ENCODE results near the gene BRD2. TPM values are rescaled to one million over a fixed set of nuclear protein-coding genes. Genes with fewer than 3 reads are reported as not detected.

The BRD2 gene
- total RNA-seq, 2 donors from 2014 or later: 134 to 169 TPM

DNA sequence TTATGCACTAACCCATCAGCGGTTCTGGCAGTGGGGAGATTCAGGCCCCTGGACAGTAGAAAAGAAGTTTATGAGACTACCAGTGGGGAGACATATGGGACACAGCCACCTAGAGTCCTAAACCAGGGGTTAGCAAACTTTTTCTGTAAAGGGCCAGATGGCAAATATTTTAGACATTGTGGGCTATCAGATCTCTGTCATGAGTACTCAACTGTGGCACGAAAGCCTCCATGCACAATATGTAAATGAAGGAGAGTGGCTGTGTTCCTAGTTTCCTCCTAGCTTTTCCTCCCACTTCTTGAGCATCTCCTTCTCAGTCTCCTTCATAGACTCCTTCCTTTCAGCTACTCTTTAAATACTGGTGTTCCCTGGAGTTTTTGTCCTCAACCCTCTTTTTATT is 12.2 kb upstream of the BRD2 start:
- Histone ChIP-seq H3K4me3 (no peak overlapping the region), H3K9me3 (no peaks in the 10 kb centered on the region), H3K27ac (no peak overlapping the region), H3K27me3 (replicated peaks; ENCODE audit: insufficient read depth) (no peaks in the 10 kb centered on the region), H3K36me3 (no peaks in the 10 kb centered on the region), H3K4me1 (ENCODE audit: control insufficient read depth in 1 of 2, low read depth in 2 of 2) (no peaks in the 10 kb centered on the region)
- DNase-seq (ENCODE audit: low spot score): no peak
- TF ChIP-seq, protein P1, sequence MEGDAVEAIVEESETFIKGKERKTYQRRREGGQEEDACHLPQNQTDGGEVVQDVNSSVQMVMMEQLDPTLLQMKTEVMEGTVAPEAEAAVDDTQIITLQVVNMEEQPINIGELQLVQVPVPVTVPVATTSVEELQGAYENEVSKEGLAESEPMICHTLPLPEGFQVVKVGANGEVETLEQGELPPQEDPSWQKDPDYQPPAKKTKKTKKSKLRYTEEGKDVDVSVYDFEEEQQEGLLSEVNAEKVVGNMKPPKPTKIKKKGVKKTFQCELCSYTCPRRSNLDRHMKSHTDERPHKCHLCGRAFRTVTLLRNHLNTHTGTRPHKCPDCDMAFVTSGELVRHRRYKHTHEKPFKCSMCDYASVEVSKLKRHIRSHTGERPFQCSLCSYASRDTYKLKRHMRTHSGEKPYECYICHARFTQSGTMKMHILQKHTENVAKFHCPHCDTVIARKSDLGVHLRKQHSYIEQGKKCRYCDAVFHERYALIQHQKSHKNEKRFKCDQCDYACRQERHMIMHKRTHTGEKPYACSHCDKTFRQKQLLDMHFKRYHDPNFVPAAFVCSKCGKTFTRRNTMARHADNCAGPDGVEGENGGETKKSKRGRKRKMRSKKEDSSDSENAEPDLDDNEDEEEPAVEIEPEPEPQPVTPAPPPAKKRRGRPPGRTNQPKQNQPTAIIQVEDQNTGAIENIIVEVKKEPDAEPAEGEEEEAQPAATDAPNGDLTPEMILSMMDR (IDR thresholded peaks at IDR 0.05): no peak
- ATAC-seq (ENCODE audit: insufficient number of reproducible peaks, low FRiP score, low read depth): no peak

DNA sequence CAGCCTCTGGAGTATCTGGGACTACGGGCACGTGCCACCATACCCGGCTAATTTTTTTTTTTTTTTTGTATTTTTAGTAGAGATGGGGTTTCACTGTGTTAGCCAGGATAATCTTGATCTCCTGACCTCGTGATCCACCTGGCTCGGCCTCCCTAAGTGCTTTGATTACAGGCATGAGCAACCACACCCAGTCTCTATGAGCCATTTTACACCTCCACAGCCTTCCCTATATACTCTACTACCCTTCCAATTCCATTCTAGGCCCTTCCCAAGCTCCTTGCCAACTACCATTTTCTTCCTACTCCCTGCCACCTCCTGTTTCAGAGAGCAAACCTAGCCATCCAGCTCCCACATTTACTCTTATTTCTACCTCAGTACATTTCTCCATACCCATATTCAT is 7.8 kb upstream of the BRD2 start:
- H3K4me1 ChIP-seq (ENCODE audit: control insufficient read depth in 1 of 2, low read depth in 2 of 2): peaks cover 0 to under 1% of the 10 kb centered on the region in 2 donors
- TF ChIP-seq, protein P1 (IDR thresholded peaks at IDR 0.05): no peak
- H3K36me3 ChIP-seq: no peaks in the 10 kb centered on the region
- H3K27ac ChIP-seq: no peak overlapping the region
- no peak for ATAC-seq (ENCODE audit: insufficient number of reproducible peaks, low FRiP score, low read depth)
- H3K27me3 ChIP-seq (replicated peaks; ENCODE audit: insufficient read depth): no peaks in the 10 kb centered on the region
- H3K9me3 ChIP-seq: no peaks in the 10 kb centered on the region
- H3K4me3 ChIP-seq: no peak overlapping the region
- no peak for DNase-seq (ENCODE audit: low spot score)

DNA sequence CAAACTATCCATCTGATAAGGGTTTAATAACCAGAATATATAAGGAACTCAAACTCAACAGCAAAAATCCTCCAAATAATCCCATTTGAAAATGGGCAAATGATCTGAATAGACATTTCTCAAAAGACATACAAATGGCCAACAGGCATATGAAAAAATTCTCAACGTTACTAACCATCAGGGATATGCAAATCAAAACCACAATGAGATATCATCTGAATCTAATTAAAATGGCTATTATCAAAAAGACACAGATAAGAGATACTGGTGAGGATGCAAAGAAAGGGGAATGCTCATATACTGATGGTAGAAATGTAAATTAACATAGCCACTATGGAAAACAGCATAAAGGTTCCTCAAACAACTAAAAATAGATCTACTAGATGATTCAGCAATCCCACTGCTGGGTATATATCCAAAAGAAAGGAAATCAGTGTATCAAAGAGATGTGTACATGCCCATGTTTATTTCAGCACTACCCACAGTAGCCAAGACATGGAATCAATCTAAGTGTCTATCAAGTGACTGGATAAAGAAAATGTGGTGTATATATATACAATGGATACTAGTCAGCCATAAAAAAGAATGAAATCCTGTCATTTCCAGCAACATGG is 6.1 kb upstream of the BRD2 start:
- H3K27me3 ChIP-seq (replicated peaks; ENCODE audit: insufficient read depth): no peaks in the 10 kb centered on the region
- H3K27ac ChIP-seq: no peak overlapping the region
- H3K4me3 ChIP-seq: no peak overlapping the region
- peaks cover 12 to 18% of the 10 kb centered on the region in 2 donors for H3K4me1 ChIP-seq (ENCODE audit: control insufficient read depth in 1 of 2, low read depth in 2 of 2)
- TF ChIP-seq, protein P1 (IDR thresholded peaks at IDR 0.05): no peak
- ATAC-seq (ENCODE audit: insufficient number of reproducible peaks, low FRiP score, low read depth) (no peak), DNase-seq (ENCODE audit: low spot score) (no peak)
- H3K36me3 ChIP-seq: no peaks in the 10 kb centered on the region
- H3K9me3 ChIP-seq: no peaks in the 10 kb centered on the region

DNA sequence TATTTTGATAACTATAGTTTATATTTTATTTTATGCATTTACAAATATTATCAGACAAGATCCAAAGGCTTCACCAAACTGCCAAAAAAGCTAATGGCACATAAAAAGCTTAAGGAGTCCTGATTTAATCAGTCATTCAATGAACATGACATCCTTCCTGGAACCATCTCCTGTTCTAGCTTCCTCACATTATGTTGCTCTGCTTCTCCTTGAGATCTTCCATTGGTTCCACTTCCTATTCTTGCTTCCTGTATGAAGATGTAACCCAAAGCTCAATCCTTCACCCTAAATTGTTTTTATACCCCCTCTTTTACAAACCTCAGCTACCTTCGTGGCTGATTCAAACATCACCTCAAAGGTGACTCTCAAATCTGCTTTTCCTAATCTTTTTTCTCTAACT is 4.5 kb upstream of the BRD2 start:
- H3K4me3 ChIP-seq: no peak overlapping the region
- H3K36me3 ChIP-seq: no peaks in the 10 kb centered on the region
- no peaks in the 10 kb centered on the region for H3K27me3 ChIP-seq (replicated peaks; ENCODE audit: insufficient read depth)
- no peaks in the 10 kb centered on the region for H3K9me3 ChIP-seq
- TF ChIP-seq, protein P1 (IDR thresholded peaks at IDR 0.05): no peak
- peaks cover 14 to 21% of the 10 kb centered on the region in 2 donors for H3K4me1 ChIP-seq (ENCODE audit: control insufficient read depth in 1 of 2, low read depth in 2 of 2)
- no peak for ATAC-seq (ENCODE audit: insufficient number of reproducible peaks, low FRiP score, low read depth)
- no peak for DNase-seq (ENCODE audit: low spot score)
- H3K27ac ChIP-seq: no peak overlapping the region

DNA sequence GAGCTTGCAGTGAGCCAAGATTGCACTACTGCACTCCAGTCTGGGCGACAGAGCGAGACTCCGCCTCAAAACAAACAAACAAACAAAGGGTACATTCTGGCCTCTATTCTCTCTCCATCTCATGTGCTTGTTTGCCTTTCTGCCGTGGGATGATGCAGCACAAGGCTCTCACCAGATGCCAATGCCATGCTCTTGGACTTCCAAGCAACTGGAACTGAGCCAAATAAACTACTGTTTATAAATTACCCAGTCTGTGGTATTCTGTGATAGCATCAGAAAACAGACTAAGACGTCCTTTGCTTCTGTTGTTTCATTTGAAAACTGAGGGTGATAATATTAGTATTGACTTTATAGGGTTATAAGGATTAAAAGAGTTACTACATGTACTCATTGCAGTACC is 3.6 kb upstream of the BRD2 start:
- Histone ChIP-seq H3K4me1 (ENCODE audit: control insufficient read depth in 1 of 2, low read depth in 2 of 2) (peaks cover 14 to 21% of the 10 kb centered on the region in 2 donors), H3K27ac (no peak overlapping the region), H3K36me3 (no peaks in the 10 kb centered on the region), H3K4me3 (no peak overlapping the region), H3K9me3 (no peaks in the 10 kb centered on the region), H3K27me3 (replicated peaks; ENCODE audit: insufficient read depth) (no peaks in the 10 kb centered on the region)
- ATAC-seq (ENCODE audit: insufficient number of reproducible peaks, low FRiP score, low read depth): no peak
- TF ChIP-seq, protein P1 (IDR thresholded peaks at IDR 0.05): no peak
- DNase-seq (ENCODE audit: low spot score): no peak
